HG03135 (cell line): ENCODE data around the gene EEFSEC.
"Not testable (repeated sequence)": the region's sequence is repeated elsewhere in the genome, so short reads cannot be mapped to it uniquely, and the experiment has no call there.

Experiments
- ATAC-seq: cut with Tn5 transposase; IDR thresholded peaks from one replicate; pipeline ENCODE4 v1.9.1; 2021; ENCODE audit warnings: mild to moderate bottlenecking, moderate library complexity; ENCODE audit not compliant: unreplicated experiment

The EEFSEC gene

GRCh38 chr3:128152419-128153155 lies 694 bp upstream of the EEFSEC start:
- ATAC-seq = no peak

- not testable (repeated sequence) for ATAC-seq
Observed at GRCh38 chr3:128154354-128154753, 1.1 kb downstream of the EEFSEC start.

- no peak for ATAC-seq
Observed at GRCh38 chr3:128155616-128156360, 2.5 kb downstream of the EEFSEC start.

- ATAC-seq = no peak
Observed at GRCh38 chr3:128160661-128161060, 7.4 kb downstream of the EEFSEC start.

GRCh38 chr3:128163432-128163831 lies 10.2 kb downstream of the EEFSEC start:
- no peak for ATAC-seq

- no peak for ATAC-seq
Observed at GRCh38 chr3:128166971-128167453, 13.7 kb downstream of the EEFSEC start.

GRCh38 chr3:128167646-128167972 lies 14.3 kb downstream of the EEFSEC start:
- ATAC-seq = no peak

GRCh38 chr3:128167973-128168674 lies 14.8 kb downstream of the EEFSEC start:
- no peak for ATAC-seq

GRCh38 chr3:128168836-128169235 lies 15.6 kb downstream of the EEFSEC start:
- ATAC-seq = no peak

GRCh38 chr3:128170866-128171516 lies 17.7 kb downstream of the EEFSEC start:
- ATAC-seq = no peak

- no peak for ATAC-seq
Observed at GRCh38 chr3:128173200-128173599, 19.9 kb downstream of the EEFSEC start.

- ATAC-seq = no peak
Observed at GRCh38 chr3:128173849-128174248, 20.6 kb downstream of the EEFSEC start.

GRCh38 chr3:128174675-128175590 lies 21.7 kb downstream of the EEFSEC start:
- no peak for ATAC-seq

GRCh38 chr3:128175768-128176167 lies 22.5 kb downstream of the EEFSEC start:
- no peak for ATAC-seq

GRCh38 chr3:128176276-128176833 lies 23.1 kb downstream of the EEFSEC start:
- no peak for ATAC-seq

- ATAC-seq = no peak
Observed at GRCh38 chr3:128177865-128178264, 24.6 kb downstream of the EEFSEC start.

GRCh38 chr3:128178782-128179483 lies 25.7 kb downstream of the EEFSEC start:
- ATAC-seq = no peak

- no peak for ATAC-seq
Observed at GRCh38 chr3:128179484-128179819, 26.2 kb downstream of the EEFSEC start.

GRCh38 chr3:128180436-128180835 lies 27.2 kb downstream of the EEFSEC start:
- ATAC-seq = no peak
